Measurements from ENCODE around the gene COL10A1. TPM values are rescaled to one million over a fixed set of nuclear protein-coding genes. Genes with fewer than 3 reads are reported as not detected.

COL10A1 gene
- total RNA-seq, 2 donors from 2014 or later: not detected

- WGBS: 67% methylated on average over 1 of the region's 1 CpG
- intact Hi-C loops (cut with DNase I): no loop called here
- no peak for DNase-seq (ENCODE audit: low spot score)
Measured at GRCh38 chr6:116072368-116072767, 53.6 kb downstream of the COL10A1 start.

GRCh38 chr6:116070616-116071389 is 55.1 kb downstream of the COL10A1 start:
- intact Hi-C loops (cut with DNase I): no loop called here
- Histone ChIP-seq H3K4me1 (replicated peaks) (no peaks in the 10 kb centered on the region), H3K27me3 (replicated peaks; ENCODE audit: insufficient read depth) (no peaks in the 10 kb centered on the region), H3K9me3 (no peaks in the 10 kb centered on the region), H3K27ac (no peak overlapping the region), H3K36me3 (no peaks in the 10 kb centered on the region), H3K4me3 (no peak overlapping the region)
- no peak for DNase-seq (ENCODE audit: low spot score)
- 48% methylated on average over 2 of the region's 2 CpGs for WGBS
- no peak for TF ChIP-seq POLR2AphosphoS5 (IDR thresholded peaks at IDR 0.05)

More at GRCh38 chr6:116072368-116072767, 53.6 kb downstream of the COL10A1 start:
- no peak for TF ChIP-seq POLR2AphosphoS5 (IDR thresholded peaks at IDR 0.05)
- Histone ChIP-seq H3K4me1 (replicated peaks) (no peaks in the 10 kb centered on the region), H3K36me3 (no peaks in the 10 kb centered on the region), H3K4me3 (no peak overlapping the region), H3K27ac (no peak overlapping the region), H3K9me3 (no peaks in the 10 kb centered on the region), H3K27me3 (replicated peaks; ENCODE audit: insufficient read depth) (no peaks in the 10 kb centered on the region)

DNA sequence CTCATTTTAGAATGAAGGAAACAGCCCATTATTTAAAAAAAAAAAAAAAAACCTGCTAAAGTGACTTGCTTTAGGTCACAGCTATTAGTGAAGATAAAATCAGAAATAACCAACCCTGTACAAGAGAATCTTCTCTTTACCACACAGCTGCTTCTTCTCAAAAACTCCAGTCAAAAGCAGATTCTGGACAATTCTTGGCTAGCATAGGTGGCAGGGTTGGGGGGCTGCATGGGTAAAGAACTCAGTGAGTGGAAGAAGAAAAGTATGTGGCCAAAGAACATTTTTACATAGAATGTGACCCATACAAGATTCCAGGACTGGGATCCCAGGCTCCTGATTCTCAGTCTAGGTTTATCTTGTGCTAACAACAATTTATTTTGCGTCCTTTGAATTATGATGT is 55.8 kb downstream of the COL10A1 start:
- no peak overlapping the region for H3K4me3 ChIP-seq
- H3K27me3 ChIP-seq (replicated peaks; ENCODE audit: insufficient read depth): no peaks in the 10 kb centered on the region
- no peaks in the 10 kb centered on the region for H3K9me3 ChIP-seq
- TF ChIP-seq POLR2AphosphoS5 (IDR thresholded peaks at IDR 0.05): no peak
- no peak for TF ChIP-seq POLR2A (IDR thresholded peaks at IDR 0.05)
- TF ChIP-seq CTCF (IDR thresholded peaks at IDR 0.05): no peak
- no peak overlapping the region for H3K27ac ChIP-seq
- no peaks in the 10 kb centered on the region for H3K36me3 ChIP-seq
- intact Hi-C loops (cut with DNase I): no loop called here
- no peak for DNase-seq (ENCODE audit: low spot score)
- WGBS: 92% methylated on average over 1 of the region's 1 CpG
- H3K4me1 ChIP-seq (replicated peaks): no peaks in the 10 kb centered on the region

Other genes starting within 250 kb of the COL10A1 start
- gene FRK, start 65.2 kb downstream of the COL10A1 start, total RNA-seq: 1 to 10 TPM; 3.2 to 6.9 TPM
- 10 to 100 TPM; 12.3 to 26.1 TPM for gene NT5DC1, start 25.3 kb downstream of the COL10A1 start, total RNA-seq
- 10 to 100 TPM; 26.0 to 33.7 TPM for gene TSPYL4, start 127.9 kb upstream of the COL10A1 start, total RNA-seq
- 100 to 1,000 TPM; 112 to 159 TPM for gene TSPYL1, start 153.8 kb upstream of the COL10A1 start, total RNA-seq
- gene DSE, start 244.8 kb upstream of the COL10A1 start, total RNA-seq: 10 to 100 TPM; 15.8 to 36.5 TPM